Neural cell (in vitro differentiated cells): Measurements from ENCODE around the gene APBA2. TPM values are rescaled to one million over a fixed set of nuclear protein-coding genes. Genes with fewer than 3 reads are reported as not detected.

Source experiments
- H2AFZ ChIP-seq: fragments of 200-600, 300-800 bp; sonication (generic), shearing (Covaris generic); 2 replicates; pipeline ENCODE4 v1.6.0; 2014; ENCODE audit warnings: low read depth, mild to moderate bottlenecking, antibody characterized with exemption, low read length, moderate library complexity
- H3F3A ChIP-seq: fragments of 200-600 bp; shearing (Covaris generic); 2 replicates; pipeline ENCODE4 v1.6.1; 2016; ENCODE audit warnings: mild to moderate bottlenecking, moderate library complexity, mixed read lengths, antibody characterized with exemption, low read length; ENCODE audit not compliant: insufficient read depth, poor library complexity, severe bottlenecking
- H3K27ac ChIP-seq: fragments of 200-600, 300-800 bp; sonication (generic), shearing (Covaris generic); 2 replicates; pipeline ENCODE4 v1.5.1; 2014; ENCODE audit warnings: mild to moderate bottlenecking, low read length, moderate library complexity
- H3K27me3 ChIP-seq: fragments of 300-800, 200-600 bp; sonication (generic), shearing (Covaris generic); 2 replicates; pipeline ENCODE4 v1.6.0; 2014; ENCODE audit warnings: mild to moderate bottlenecking, low read depth, low read length, moderate library complexity; ENCODE audit not compliant: insufficient read depth
- H3K36me3 ChIP-seq: fragments of 300-800, 200-600 bp; sonication (generic), shearing (Covaris generic); 2 replicates; pipeline ENCODE4 v1.5.1; 2014; ENCODE audit warnings: mild to moderate bottlenecking, antibody characterized with exemption, low read length, moderate library complexity; ENCODE audit not compliant: insufficient read depth
- H3K4me2 ChIP-seq: fragments of 300-800, 200-600 bp; sonication (generic), shearing (Covaris generic); 2 replicates; pipeline ENCODE4 v1.6.0; 2014; ENCODE audit warnings: mild to moderate bottlenecking, low read length
- H3K4me3 ChIP-seq: fragments of 300-800, 200-600 bp; sonication (generic), shearing (Covaris generic); 2 replicates; pipeline ENCODE4 v1.5.1; 2014; ENCODE audit warnings: mild to moderate bottlenecking, low read length, moderate library complexity
- H3K79me2 ChIP-seq: fragments of 200-600 bp; shearing (Covaris generic); replicated peaks from 2 replicates; pipeline ENCODE4 v1.6.0; 2014; ENCODE audit warnings: mild to moderate bottlenecking, low read length, moderate library complexity; ENCODE audit not compliant: insufficient read depth
- H3K9ac ChIP-seq: fragments of 300-800, 200-600 bp; sonication (generic), shearing (Covaris generic); 2 replicates; pipeline ENCODE4 v1.6.1; 2016; ENCODE audit warnings: mild to moderate bottlenecking, low read length, mixed read lengths
- H3K9me2 ChIP-seq: fragments of 200-600 bp; shearing (Covaris generic); 2 replicates; pipeline ENCODE4 v1.6.1; 2016; ENCODE audit warnings: mild to moderate bottlenecking, low read length, mixed read lengths; ENCODE audit not compliant: insufficient read depth
- H3K9me3 ChIP-seq: fragments of 200-600, 300-800 bp; sonication (generic), shearing (Covaris generic); 2 replicates; pipeline ENCODE4 v1.6.1; 2016; ENCODE audit warnings: mild to moderate bottlenecking, mixed run types, low read length, moderate library complexity, mixed read lengths
- H4K20me1 ChIP-seq: fragments of 200-600 bp; shearing (Covaris generic); 2 replicates; pipeline ENCODE4 v1.6.1; 2016; ENCODE audit warnings: mild to moderate bottlenecking, mixed run types; ENCODE audit not compliant: insufficient read depth
- CTCF ChIP-seq: fragments of 450-650 bp; IDR thresholded peaks from 2 replicates; pipeline ENCODE4 v1.5.1; 2014; ENCODE audit warnings: antibody characterized with exemption, mild to moderate bottlenecking, moderate library complexity; ENCODE audit not compliant: poor library complexity, severe bottlenecking
- EP300 ChIP-seq: fragments of 450-650 bp; conservative IDR thresholded peaks from 2 replicates; pipeline ENCODE4 v1.6.1; 2014; ENCODE audit warnings: antibody characterized with exemption, mild to moderate bottlenecking, moderate library complexity; ENCODE audit not compliant: poor library complexity, severe bottlenecking
- SMC3 ChIP-seq: fragments of 450-650 bp; conservative IDR thresholded peaks from 2 replicates; pipeline ENCODE4 v1.6.1; 2014; ENCODE audit warnings: antibody characterized with exemption, mild to moderate bottlenecking, moderate library complexity; ENCODE audit not compliant: poor library complexity
- polyA plus RNA-seq: library from polyadenylated mRNA; depleted of rRNA; stranded (reverse); fragments of >200 nt; gene quantifications from 2 replicates; pipeline ENCODE4 v1.2.3, GENCODE V29; 2014
- TF ChIP-seq, protein P1 (sequence below): IDR thresholded peaks from 2 replicates; pipeline ENCODE4 v1.6.1; 2012; ENCODE audit warnings: borderline replicate concordance

Gene APBA2
- polyA plus RNA-seq, 1 donor from 2014 or later: 134 TPM

GRCh38 chr15:29134641-29135308 is 249.0 kb downstream of the APBA2 start:
- Histone ChIP-seq H3K9me2 (no peaks in the 10 kb centered on the region), H3K27me3 (no peaks in the 10 kb centered on the region), H4K20me1 (no peaks in the 10 kb centered on the region), H3F3A (no peaks in the 10 kb centered on the region), H3K4me2 (no peak overlapping the region), H3K27ac (no peak overlapping the region), H2AFZ (no peak overlapping the region), H3K4me3 (no peak overlapping the region), H3K79me2 (no peaks in the 10 kb centered on the region), H3K36me3 (no peaks in the 10 kb centered on the region), H3K9ac (no peak overlapping the region), H3K9me3 (no peaks in the 10 kb centered on the region)
- TF ChIP-seq, protein P1, sequence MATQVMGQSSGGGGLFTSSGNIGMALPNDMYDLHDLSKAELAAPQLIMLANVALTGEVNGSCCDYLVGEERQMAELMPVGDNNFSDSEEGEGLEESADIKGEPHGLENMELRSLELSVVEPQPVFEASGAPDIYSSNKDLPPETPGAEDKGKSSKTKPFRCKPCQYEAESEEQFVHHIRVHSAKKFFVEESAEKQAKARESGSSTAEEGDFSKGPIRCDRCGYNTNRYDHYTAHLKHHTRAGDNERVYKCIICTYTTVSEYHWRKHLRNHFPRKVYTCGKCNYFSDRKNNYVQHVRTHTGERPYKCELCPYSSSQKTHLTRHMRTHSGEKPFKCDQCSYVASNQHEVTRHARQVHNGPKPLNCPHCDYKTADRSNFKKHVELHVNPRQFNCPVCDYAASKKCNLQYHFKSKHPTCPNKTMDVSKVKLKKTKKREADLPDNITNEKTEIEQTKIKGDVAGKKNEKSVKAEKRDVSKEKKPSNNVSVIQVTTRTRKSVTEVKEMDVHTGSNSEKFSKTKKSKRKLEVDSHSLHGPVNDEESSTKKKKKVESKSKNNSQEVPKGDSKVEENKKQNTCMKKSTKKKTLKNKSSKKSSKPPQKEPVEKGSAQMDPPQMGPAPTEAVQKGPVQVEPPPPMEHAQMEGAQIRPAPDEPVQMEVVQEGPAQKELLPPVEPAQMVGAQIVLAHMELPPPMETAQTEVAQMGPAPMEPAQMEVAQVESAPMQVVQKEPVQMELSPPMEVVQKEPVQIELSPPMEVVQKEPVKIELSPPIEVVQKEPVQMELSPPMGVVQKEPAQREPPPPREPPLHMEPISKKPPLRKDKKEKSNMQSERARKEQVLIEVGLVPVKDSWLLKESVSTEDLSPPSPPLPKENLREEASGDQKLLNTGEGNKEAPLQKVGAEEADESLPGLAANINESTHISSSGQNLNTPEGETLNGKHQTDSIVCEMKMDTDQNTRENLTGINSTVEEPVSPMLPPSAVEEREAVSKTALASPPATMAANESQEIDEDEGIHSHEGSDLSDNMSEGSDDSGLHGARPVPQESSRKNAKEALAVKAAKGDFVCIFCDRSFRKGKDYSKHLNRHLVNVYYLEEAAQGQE: no peak
- no peak for TF ChIP-seq SMC3

DNA sequence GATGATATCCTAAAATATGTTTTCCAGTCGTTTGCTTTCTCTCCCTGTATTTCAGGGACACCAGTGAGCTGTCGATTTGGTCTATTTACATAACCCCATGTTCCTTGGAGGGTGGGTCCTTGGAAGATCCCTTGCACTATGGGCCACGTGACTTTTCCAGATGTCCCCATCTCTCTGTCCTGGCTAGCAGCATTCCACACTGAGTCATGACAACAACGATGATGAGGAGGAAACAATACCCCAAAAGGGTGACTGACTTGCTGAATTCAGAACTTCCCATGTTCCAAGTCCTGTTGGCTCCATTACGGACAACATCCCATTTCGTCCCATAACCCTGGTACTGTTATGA is 249.5 kb downstream of the APBA2 start:
- H3K9me2 ChIP-seq: no peaks in the 10 kb centered on the region
- no peaks in the 10 kb centered on the region for H3K9me3 ChIP-seq
- no peak overlapping the region for H3K27ac ChIP-seq
- H3K4me2 ChIP-seq: no peak overlapping the region
- no peaks in the 10 kb centered on the region for H3K36me3 ChIP-seq
- no peaks in the 10 kb centered on the region for H4K20me1 ChIP-seq
- H3K9ac ChIP-seq: no peak overlapping the region
- H3K27me3 ChIP-seq: no peaks in the 10 kb centered on the region
- H3K79me2 ChIP-seq: no peaks in the 10 kb centered on the region
- no peak for TF ChIP-seq EP300
- TF ChIP-seq CTCF: no peak
- TF ChIP-seq, protein P1: no peak
- no peaks in the 10 kb centered on the region for H3F3A ChIP-seq
- H2AFZ ChIP-seq: no peak overlapping the region
- H3K4me3 ChIP-seq: no peak overlapping the region
